H9 (cell line): ENCODE results near the gene MRPL40. TPM values are rescaled to one million over a fixed set of nuclear protein-coding genes. Genes with fewer than 3 reads are reported as not detected.

Experiments used
- DNase-seq: peaks from one replicate; pipeline ENCODE4 v3.0.0-alpha.2; 2017
- H2AFZ ChIP-seq: one replicate; pipeline ENCODE4 v1.6.1; 2013; ENCODE audit warnings: mild to moderate bottlenecking, low read length, control low read depth, moderate library complexity
- H2AK5ac ChIP-seq: 2 replicates; pipeline ENCODE4 v1.6.1; 2013; ENCODE audit warnings: low read length, control low read depth, mixed read lengths; ENCODE audit not compliant: insufficient read length
- H2BK120ac ChIP-seq: one replicate; pipeline ENCODE4 v1.6.1; 2013; ENCODE audit warnings: low read depth, mild to moderate bottlenecking, low read length, control low read depth, inconsistent platforms; ENCODE audit not compliant: poor library complexity, severe bottlenecking
- H2BK12ac ChIP-seq: 2 replicates; pipeline ENCODE4 v1.6.1; 2013; ENCODE audit warnings: low read length, control low read depth, mixed read lengths, low read depth; ENCODE audit not compliant: insufficient read length
- H2BK15ac ChIP-seq: 2 replicates; pipeline ENCODE4 v1.6.1; 2013; ENCODE audit warnings: low read depth, low read length, control low read depth
- H2BK20ac ChIP-seq: one replicate; pipeline ENCODE4 v1.6.1; 2013; ENCODE audit warnings: low read depth, mild to moderate bottlenecking, low read length, control low read depth, inconsistent platforms; ENCODE audit not compliant: poor library complexity, severe bottlenecking
- H2BK5ac ChIP-seq: 2 replicates; pipeline ENCODE4 v1.6.1; 2013; ENCODE audit warnings: low read length, control low read depth, mixed read lengths; ENCODE audit not compliant: insufficient read length
- H3K14ac ChIP-seq: 2 replicates; pipeline ENCODE4 v1.6.1; 2013; ENCODE audit warnings: low read length, control low read depth; ENCODE audit not compliant: insufficient read depth
- H3K18ac ChIP-seq: 2 replicates; pipeline ENCODE4 v1.6.1; 2013; ENCODE audit warnings: low read depth, mild to moderate bottlenecking, mixed read lengths, low read length, control low read depth; ENCODE audit not compliant: insufficient read length
- H3K23ac ChIP-seq: 2 replicates; pipeline ENCODE4 v1.6.1; 2013; ENCODE audit warnings: low read length, control low read depth, mixed read lengths, low read depth; ENCODE audit not compliant: insufficient read length
- H3K23me2 ChIP-seq: 2 replicates; pipeline ENCODE4 v1.6.1; 2013; ENCODE audit warnings: low read depth, mild to moderate bottlenecking, mixed read lengths, low read length, control low read depth; ENCODE audit not compliant: insufficient read length, poor library complexity, severe bottlenecking
- H3K27ac ChIP-seq: 2 replicates; pipeline ENCODE4 v1.5.1; 2013; ENCODE audit warnings: low read length, control low read depth, mixed read lengths, low read depth; ENCODE audit not compliant: insufficient read length
- H3K27me3 ChIP-seq: 2 replicates; pipeline ENCODE4 v1.6.1; 2013; ENCODE audit warnings: low read length, control low read depth, inconsistent platforms; ENCODE audit not compliant: insufficient read depth
- H3K4ac ChIP-seq: 2 replicates; pipeline ENCODE4 v1.6.1; 2013; ENCODE audit warnings: low read depth, mild to moderate bottlenecking, control low read depth, inconsistent platforms, low read length, moderate library complexity
- H3K4me1 ChIP-seq: 2 replicates; pipeline ENCODE4 v1.6.1; 2013; ENCODE audit warnings: low read length, control low read depth, inconsistent platforms; ENCODE audit not compliant: insufficient read depth
- H3K4me2 ChIP-seq: 2 replicates; pipeline ENCODE4 v1.6.1; 2013; ENCODE audit warnings: low read length, control low read depth, mixed read lengths; ENCODE audit not compliant: insufficient read length, insufficient read depth
- H3K56ac ChIP-seq: 2 replicates; pipeline ENCODE4 v1.6.1; 2013; ENCODE audit warnings: low read depth, mild to moderate bottlenecking, mixed read lengths, low read length, control low read depth; ENCODE audit not compliant: insufficient read length
- H3K79me1 ChIP-seq: 2 replicates; pipeline ENCODE4 v1.6.1; 2013; ENCODE audit warnings: low read depth, mild to moderate bottlenecking, moderate library complexity, low read length, control low read depth, inconsistent platforms; ENCODE audit not compliant: insufficient read depth, poor library complexity, severe bottlenecking
- H3K79me2 ChIP-seq: 2 replicates; pipeline ENCODE4 v1.6.1; 2013; ENCODE audit warnings: low read length, control low read depth, inconsistent platforms; ENCODE audit not compliant: insufficient read depth
- H3K9ac ChIP-seq: 2 replicates; pipeline ENCODE4 v1.6.1; 2013; ENCODE audit warnings: low read length, control low read depth, mixed read lengths; ENCODE audit not compliant: insufficient read length; ENCODE audit errors: extremely low read depth
- H3K9me3 ChIP-seq: one replicate; pipeline ENCODE4 v1.6.1; 2013; ENCODE audit warnings: low read depth, low read length, inconsistent platforms; ENCODE audit not compliant: control insufficient read depth
- H3T11ph ChIP-seq: one replicate; pipeline ENCODE4 v1.6.1; 2013; ENCODE audit warnings: mild to moderate bottlenecking, low read length, control low read depth, inconsistent platforms
- H4K20me1 ChIP-seq: one replicate; pipeline ENCODE4 v1.6.1; 2013; ENCODE audit not compliant: control insufficient read depth, insufficient read length, insufficient read depth
- H4K5ac ChIP-seq: 2 replicates; pipeline ENCODE4 v1.6.1; 2013; ENCODE audit warnings: low read depth, mild to moderate bottlenecking, mixed read lengths, low read length, control low read depth; ENCODE audit not compliant: insufficient read length
- H4K8ac ChIP-seq: replicated peaks from 2 replicates; pipeline ENCODE4 v1.6.1; 2013; ENCODE audit warnings: low read length, control low read depth, mixed read lengths, low read depth; ENCODE audit not compliant: insufficient read length
- H4K91ac ChIP-seq: 2 replicates; pipeline ENCODE4 v1.6.1; 2013; ENCODE audit warnings: low read depth, mild to moderate bottlenecking, moderate library complexity, mixed read lengths, low read length, control low read depth; ENCODE audit not compliant: insufficient read length
- H3K27ac Mint-ChIP-seq, 3 experiments: 2 replicates in 2 of 3; 3 replicates in 1 of 3; pipeline ENCODE4 v1.8.0; 2020 to 2021; ENCODE audit warnings: mixed read lengths in 3 of 3, mild to moderate bottlenecking in 1 of 3, moderate library complexity in 1 of 3
- H3K27me3 Mint-ChIP-seq: 2 replicates; pipeline ENCODE4 v1.8.0; 2021; ENCODE audit warnings: low read depth, mild to moderate bottlenecking, moderate library complexity, mixed read lengths
- H3K36me3 Mint-ChIP-seq, 3 experiments: 2 replicates in 2 of 3; 3 replicates in 1 of 3; pipeline ENCODE4 v1.8.0; 2020 to 2021; ENCODE audit warnings: low read depth in 3 of 3, mixed read lengths in 3 of 3; ENCODE audit not compliant: insufficient read depth in 1 of 3
- H3K4me1 Mint-ChIP-seq, 2 experiments: 2 replicates each; pipeline ENCODE4 v1.8.0; 2020; ENCODE audit warnings: mixed read lengths in 2 of 2
- H3K4me3 Mint-ChIP-seq, 2 experiments: 2 replicates in 1 of 2; 3 replicates in 1 of 2; pipeline ENCODE4 v1.8.0; 2020 to 2021; ENCODE audit warnings: mild to moderate bottlenecking in 2 of 2, mixed read lengths in 2 of 2, moderate library complexity in 1 of 2
- H3K9me3 Mint-ChIP-seq, 2 experiments: 2 replicates in 1 of 2; 3 replicates in 1 of 2; pipeline ENCODE4 v1.8.0; 2020; ENCODE audit warnings: mild to moderate bottlenecking in 2 of 2, mixed read lengths in 2 of 2, moderate library complexity in 1 of 2
- WGBS: extraction: QIAGEN DNeasy Blood & Tissue Kit; methylation state at CpG from one replicate; pipeline ENCODE4 v1.1.7; 2013; ENCODE audit warnings: missing lambda C conversion rate, low lambda C conversion rate, mixed read lengths; ENCODE audit not compliant: insufficient read length; ENCODE audit errors: extremely low coverage; 5-methylcytosine and 5-hydroxymethylcytosine counted together
- total RNA-seq: library from RNA; stranded (reverse); gene quantifications from 2 replicates; pipeline ENCODE4 v1.2.1, GENCODE V29; 2021
- TF ChIP-seq, protein P1 (sequence below): fragments of 200-600 bp; sonication (generic); conservative IDR thresholded peaks from 3 replicates; pipeline ENCODE4 v1.8.0; 2021; ENCODE audit warnings: antibody characterized with exemption, mild to moderate bottlenecking

MRPL40 gene
- total RNA-seq, 1 experiment from 2014 or later: 15.2 TPM

DNA sequence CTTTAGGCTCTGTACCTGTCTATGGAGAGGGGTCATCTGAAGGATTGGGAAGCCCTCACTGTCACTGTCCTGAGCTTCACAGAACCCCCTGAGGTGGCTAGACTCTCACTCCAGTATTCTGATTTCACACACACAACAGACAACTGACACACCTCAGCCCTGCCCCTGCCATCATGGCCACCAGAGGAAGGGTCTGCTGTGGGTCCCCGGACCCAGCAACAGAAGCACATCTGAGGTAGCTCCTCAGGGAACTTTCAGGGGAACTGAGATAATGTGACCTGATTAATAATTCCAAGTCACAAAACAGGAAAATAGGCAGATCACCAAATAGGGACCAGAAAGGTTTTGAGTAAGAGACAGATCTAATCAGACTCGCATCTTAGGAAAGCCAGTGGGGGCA, 22.7 kb downstream of the MRPL40 start:
- Mint-ChIP-seq H3K27ac (no peak overlapping the region), H3K4me1 (peaks cover 2 to 12% of the 10 kb centered on the region in 2 experiments; a peak in 2 of 4 replicates), H3K36me3 (peaks cover 35 to 86% (median 60%) of the 10 kb centered on the region in 3 experiments), H3K27me3 (no peaks in the 10 kb centered on the region), H3K4me3 (no peak overlapping the region), H3K9me3 (no peaks in the 10 kb centered on the region)
- no peaks in the 10 kb centered on the region for H3K27me3 ChIP-seq
- H3K18ac ChIP-seq: no peak overlapping the region
- no peak overlapping the region for H2BK120ac ChIP-seq
- H2BK15ac ChIP-seq: no peak overlapping the region
- no peak overlapping the region for H4K91ac ChIP-seq
- H3K79me1 ChIP-seq: no peaks in the 10 kb centered on the region
- H3T11ph ChIP-seq: no peak overlapping the region
- no peak overlapping the region for H3K4me2 ChIP-seq
- H3K4me1 ChIP-seq: no peaks in the 10 kb centered on the region
- TF ChIP-seq, protein P1, sequence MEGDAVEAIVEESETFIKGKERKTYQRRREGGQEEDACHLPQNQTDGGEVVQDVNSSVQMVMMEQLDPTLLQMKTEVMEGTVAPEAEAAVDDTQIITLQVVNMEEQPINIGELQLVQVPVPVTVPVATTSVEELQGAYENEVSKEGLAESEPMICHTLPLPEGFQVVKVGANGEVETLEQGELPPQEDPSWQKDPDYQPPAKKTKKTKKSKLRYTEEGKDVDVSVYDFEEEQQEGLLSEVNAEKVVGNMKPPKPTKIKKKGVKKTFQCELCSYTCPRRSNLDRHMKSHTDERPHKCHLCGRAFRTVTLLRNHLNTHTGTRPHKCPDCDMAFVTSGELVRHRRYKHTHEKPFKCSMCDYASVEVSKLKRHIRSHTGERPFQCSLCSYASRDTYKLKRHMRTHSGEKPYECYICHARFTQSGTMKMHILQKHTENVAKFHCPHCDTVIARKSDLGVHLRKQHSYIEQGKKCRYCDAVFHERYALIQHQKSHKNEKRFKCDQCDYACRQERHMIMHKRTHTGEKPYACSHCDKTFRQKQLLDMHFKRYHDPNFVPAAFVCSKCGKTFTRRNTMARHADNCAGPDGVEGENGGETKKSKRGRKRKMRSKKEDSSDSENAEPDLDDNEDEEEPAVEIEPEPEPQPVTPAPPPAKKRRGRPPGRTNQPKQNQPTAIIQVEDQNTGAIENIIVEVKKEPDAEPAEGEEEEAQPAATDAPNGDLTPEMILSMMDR: no peak
- H4K5ac ChIP-seq: no peak overlapping the region
- no peak for DNase-seq
- H4K20me1 ChIP-seq: no peaks in the 10 kb centered on the region
- H2BK20ac ChIP-seq: no peak overlapping the region
- no peak overlapping the region for H2AK5ac ChIP-seq
- no peak overlapping the region for H3K23ac ChIP-seq
- no peak overlapping the region for H3K56ac ChIP-seq
- no peak overlapping the region for H4K8ac ChIP-seq
- H3K9me3 ChIP-seq: no peaks in the 10 kb centered on the region
- no peaks in the 10 kb centered on the region for H3K79me2 ChIP-seq
- H3K14ac ChIP-seq: no peak overlapping the region
- H3K9ac ChIP-seq: no peak overlapping the region
- no peak overlapping the region for H2BK12ac ChIP-seq
- no CpG with 5 or more reads among the region's 2 CpGs for WGBS
- H3K23me2 ChIP-seq: no peaks in the 10 kb centered on the region
- H2AFZ ChIP-seq: no peak overlapping the region
- H3K4ac ChIP-seq: no peak overlapping the region
- H2BK5ac ChIP-seq: no peak overlapping the region
- H3K27ac ChIP-seq: no peak overlapping the region
